Panc1 (cell line): ENCODE measurements around the gene SARS2. TPM values are rescaled to one million over a fixed set of nuclear protein-coding genes. Genes with fewer than 3 reads are reported as not detected.

Experiments used
- ATAC-seq: fragments of 200-7000 bp; cut with Tn5 transposase; 2 replicates; pipeline ENCODE4 v1.9.1; 2020; ENCODE audit warnings: mild to moderate bottlenecking, moderate library complexity
- BruUV-seq: library from RNA; stranded (reverse); fragments of 400-500 nt; replicated peaks from 2 replicates; lab custom pipeline; 2021; lab: Mats Ljungman, UMichigan
- CTCF ChIA-PET: fragments of 300-600 bp; sonication (Branson Sonifier 250); formaldehyde crosslinking; loops from one replicate; lab custom pipeline; 2022; ENCODE audit warnings: antibody characterized with exemption; lab: Charles Lee
- POLR2A ChIA-PET: fragments of 300-600 bp; sonication (Branson Sonifier 250); formaldehyde crosslinking; loops from one replicate; lab custom pipeline; 2022; ENCODE audit warnings: antibody characterized with exemption; lab: Charles Lee
- DNase-seq: peaks from one replicate; pipeline ENCODE4 v3.0.0-alpha.2; 2010; ENCODE audit warnings: low read depth, low spot score
- H3K27ac ChIP-seq: 2 replicates; pipeline ENCODE4 v1.5.1; 2011; ENCODE audit warnings: mild to moderate bottlenecking, low read length, inconsistent platforms
- H3K27me3 ChIP-seq: fragments of 200-500 bp; sonication (Bioruptor generic); 2 replicates; pipeline ENCODE4 v1.6.0; 2014; ENCODE audit warnings: low read length, inconsistent platforms; ENCODE audit not compliant: control insufficient read depth, insufficient read depth
- H3K36me3 ChIP-seq: fragments of 200-500 bp; sonication (Bioruptor generic); 2 replicates; pipeline ENCODE4 v1.5.1; 2014; ENCODE audit warnings: inconsistent platforms, mild to moderate bottlenecking, low read length, moderate library complexity; ENCODE audit not compliant: control insufficient read depth, insufficient read depth
- H3K4me1 ChIP-seq: 2 replicates; pipeline ENCODE4 v1.5.1; 2011; ENCODE audit warnings: inconsistent platforms, mild to moderate bottlenecking, low read length, moderate library complexity; ENCODE audit not compliant: control insufficient read depth, insufficient read depth
- H3K4me3 ChIP-seq, 2 experiments: 2 replicates each; pipeline ENCODE4 v1.5.1; 2011 to 2012; ENCODE audit warnings: low read depth in 2 of 2, low read length in 2 of 2, mild to moderate bottlenecking in 2 of 2, inconsistent platforms in 1 of 2, moderate library complexity in 1 of 2
- H3K9me3 ChIP-seq: fragments of 200-500 bp; sonication (Bioruptor generic); 2 replicates; pipeline ENCODE4 v1.5.1; 2014; ENCODE audit warnings: low read depth, mild to moderate bottlenecking, inconsistent platforms, low read length, moderate library complexity; ENCODE audit not compliant: control insufficient read depth, insufficient read depth
- CTCF ChIP-seq: fragments of 450-650 bp; IDR thresholded peaks from 2 replicates; pipeline ENCODE4 v1.5.1; 2017; ENCODE audit warnings: mild to moderate bottlenecking
- POLR2AphosphoS5 ChIP-seq: IDR thresholded peaks from 2 replicates; pipeline ENCODE4 v1.6.1; 2012; ENCODE audit warnings: mild to moderate bottlenecking, low read depth, low read length, moderate library complexity
- REST ChIP-seq, 2 experiments: IDR thresholded peaks; 2 replicates each; pipeline ENCODE4 v1.6.1; 2011 to 2012; ENCODE audit warnings: low read depth in 2 of 2, control low read depth in 1 of 2, low read length in 1 of 2, mild to moderate bottlenecking in 1 of 2, moderate library complexity in 1 of 2; ENCODE audit not compliant: insufficient read depth in 1 of 2
- SIN3A ChIP-seq: IDR thresholded peaks from 2 replicates; pipeline ENCODE4 v1.6.1; 2012; ENCODE audit warnings: low read depth, mild to moderate bottlenecking, low read length, moderate library complexity, borderline replicate concordance; ENCODE audit not compliant: insufficient read depth
- TCF7L2 ChIP-seq: IDR thresholded peaks from 2 replicates; pipeline ENCODE4 v1.6.1; 2011; ENCODE audit warnings: mild to moderate bottlenecking, low read depth, low read length, inconsistent platforms
- in situ Hi-C: cut with HindIII; loops from 2 replicates; pipeline ENCODE4 v1.10.0; 2016; ENCODE audit warnings: low sequenced_read_pairs, low pct_unique_long_range_greater_than_20kb
- intact Hi-C: fragments of 100-400 bp; cut with micrococcal nuclease; formaldehyde crosslinking; loops from one replicate; pipeline ENCODE4 v1.10.0; 2022; ENCODE audit not compliant: unreplicated experiment
- total RNA-seq: library from RNA; stranded (reverse); gene quantifications from one replicate; pipeline ENCODE4 v1.2.1, GENCODE V29; 2021; ENCODE audit not compliant: unreplicated experiment

SARS2 gene
- total RNA-seq, 1 experiment from 2014 or later = 186 TPM

GRCh38 chr19:38958301-38958700 lies 27.7 kb upstream of the SARS2 start:
- intact Hi-C loops = no loop called here
- no peak for ATAC-seq

GRCh38 chr19:38956264-38956663 lies 25.7 kb upstream of the SARS2 start:
- no TSS peak for BruUV-seq
- ATAC-seq (no peak), DNase-seq (no peak)
- Histone ChIP-seq H3K4me3 (no peak overlapping the region), H3K4me1 (no peaks in the 10 kb centered on the region), H3K9me3 (no peaks in the 10 kb centered on the region), H3K27me3 (no peaks in the 10 kb centered on the region), H3K36me3 (no peaks in the 10 kb centered on the region), H3K27ac (no peak overlapping the region)
- TF ChIP-seq REST (IDR thresholded peaks at IDR 0.05; ENCODE audit: insufficient read depth in 1 of 2, low read depth in 2 of 2, low read length in 1 of 2) = no peak
- no peak for TF ChIP-seq CTCF
- TF ChIP-seq SIN3A = no peak
- no peak for TF ChIP-seq POLR2AphosphoS5
- no peak for TF ChIP-seq TCF7L2
- intact Hi-C loops = no loop called here
- ChIA-PET POLR2A (interaction anchor here (0.5 to 0.7 kb wide), 2 partner anchors 12 to 23 kb away, joined by 3 read pairs; no protein-coding TSS in a partner anchor), CTCF (interaction anchor here (0.6 to 1.5 kb wide), 7 partner anchors 14 to 1202 kb away, joined by 3 to 14 read pairs (median 4); partner anchors contain the start of gene FBXO17)
- in situ Hi-C loops = no loop called here

More at GRCh38 chr19:38958301-38958700, 27.7 kb upstream of the SARS2 start:
- ChIA-PET CTCF (interaction anchor here (0.6 to 0.7 kb wide), 2 partner anchors 14 to 124 kb away, joined by 3 to 5 read pairs; no protein-coding TSS in a partner anchor), POLR2A (interaction anchor here (0.9 kb wide), 1 partner anchor 154 kb away, joined by 10 read pairs; no protein-coding TSS in a partner anchor)
- peaks cover 7% of the 10 kb centered on the region for H3K4me1 ChIP-seq
- in situ Hi-C loops = no loop called here
- no peak overlapping the region for H3K4me3 ChIP-seq
- no peak overlapping the region for H3K27ac ChIP-seq
- BruUV-seq = no TSS peak
- H3K36me3 ChIP-seq = no peaks in the 10 kb centered on the region
- DNase-seq = no peak
- H3K9me3 ChIP-seq = no peaks in the 10 kb centered on the region
- TF ChIP-seq REST (IDR thresholded peaks at IDR 0.05; ENCODE audit: insufficient read depth in 1 of 2, low read depth in 2 of 2, low read length in 1 of 2) = no peak
- no peak for TF ChIP-seq CTCF
- 0 out of 2 replicates have a peak, but pooled peaks have one; percentile 60 for TF ChIP-seq POLR2AphosphoS5
- no peaks in the 10 kb centered on the region for H3K27me3 ChIP-seq
